GM12874 (cell line): ENCODE results near the gene USP34.

Source experiments
- TF ChIP-seq, protein P1 (sequence below): IDR thresholded peaks from 2 replicates; pipeline ENCODE4 v1.5.1; 2011; ENCODE audit warnings: low read depth, mild to moderate bottlenecking, control low read depth, low read length, moderate library complexity; ENCODE audit not compliant: insufficient read depth

USP34 gene

GRCh38 chr2:61357681-61358080 is 113.2 kb downstream of the USP34 start:
- TF ChIP-seq, protein P1, sequence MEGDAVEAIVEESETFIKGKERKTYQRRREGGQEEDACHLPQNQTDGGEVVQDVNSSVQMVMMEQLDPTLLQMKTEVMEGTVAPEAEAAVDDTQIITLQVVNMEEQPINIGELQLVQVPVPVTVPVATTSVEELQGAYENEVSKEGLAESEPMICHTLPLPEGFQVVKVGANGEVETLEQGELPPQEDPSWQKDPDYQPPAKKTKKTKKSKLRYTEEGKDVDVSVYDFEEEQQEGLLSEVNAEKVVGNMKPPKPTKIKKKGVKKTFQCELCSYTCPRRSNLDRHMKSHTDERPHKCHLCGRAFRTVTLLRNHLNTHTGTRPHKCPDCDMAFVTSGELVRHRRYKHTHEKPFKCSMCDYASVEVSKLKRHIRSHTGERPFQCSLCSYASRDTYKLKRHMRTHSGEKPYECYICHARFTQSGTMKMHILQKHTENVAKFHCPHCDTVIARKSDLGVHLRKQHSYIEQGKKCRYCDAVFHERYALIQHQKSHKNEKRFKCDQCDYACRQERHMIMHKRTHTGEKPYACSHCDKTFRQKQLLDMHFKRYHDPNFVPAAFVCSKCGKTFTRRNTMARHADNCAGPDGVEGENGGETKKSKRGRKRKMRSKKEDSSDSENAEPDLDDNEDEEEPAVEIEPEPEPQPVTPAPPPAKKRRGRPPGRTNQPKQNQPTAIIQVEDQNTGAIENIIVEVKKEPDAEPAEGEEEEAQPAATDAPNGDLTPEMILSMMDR: no peak

- TF ChIP-seq, protein P1: no peak
Observed at GRCh38 chr2:61356958-61357350, 113.9 kb downstream of the USP34 start.

DNA sequence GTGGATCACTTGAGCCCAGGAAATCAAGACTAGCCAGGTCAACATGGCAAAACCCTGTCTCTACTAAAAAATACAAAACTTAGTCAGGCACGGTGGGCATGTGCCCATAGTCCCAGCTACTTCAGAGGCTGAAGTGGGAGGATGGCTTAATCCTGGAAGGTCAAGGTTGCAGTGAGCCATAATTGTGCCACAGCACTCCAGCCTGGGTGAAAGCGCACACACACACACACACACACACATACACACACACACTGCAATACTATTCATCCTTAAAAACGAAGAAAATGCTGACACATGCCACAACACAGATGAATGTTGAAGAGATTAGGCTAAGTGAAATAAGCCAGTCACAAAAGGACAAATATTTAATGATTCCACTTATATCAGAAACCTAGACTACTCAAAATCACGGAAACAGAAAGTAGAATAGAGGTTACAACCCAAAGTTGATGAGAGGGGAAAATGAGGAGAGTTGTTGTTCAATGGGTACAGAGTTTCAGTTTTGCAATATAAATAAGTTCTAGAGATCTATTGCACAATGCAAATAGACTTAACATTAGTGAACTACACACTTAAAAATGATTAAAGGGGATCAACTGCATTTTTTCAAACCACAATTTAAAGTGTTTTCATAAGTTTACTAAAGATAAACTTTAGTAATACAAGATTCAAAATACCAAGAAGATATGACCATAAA is 114.5 kb downstream of the USP34 start:
- TF ChIP-seq, protein P1: no peak

DNA sequence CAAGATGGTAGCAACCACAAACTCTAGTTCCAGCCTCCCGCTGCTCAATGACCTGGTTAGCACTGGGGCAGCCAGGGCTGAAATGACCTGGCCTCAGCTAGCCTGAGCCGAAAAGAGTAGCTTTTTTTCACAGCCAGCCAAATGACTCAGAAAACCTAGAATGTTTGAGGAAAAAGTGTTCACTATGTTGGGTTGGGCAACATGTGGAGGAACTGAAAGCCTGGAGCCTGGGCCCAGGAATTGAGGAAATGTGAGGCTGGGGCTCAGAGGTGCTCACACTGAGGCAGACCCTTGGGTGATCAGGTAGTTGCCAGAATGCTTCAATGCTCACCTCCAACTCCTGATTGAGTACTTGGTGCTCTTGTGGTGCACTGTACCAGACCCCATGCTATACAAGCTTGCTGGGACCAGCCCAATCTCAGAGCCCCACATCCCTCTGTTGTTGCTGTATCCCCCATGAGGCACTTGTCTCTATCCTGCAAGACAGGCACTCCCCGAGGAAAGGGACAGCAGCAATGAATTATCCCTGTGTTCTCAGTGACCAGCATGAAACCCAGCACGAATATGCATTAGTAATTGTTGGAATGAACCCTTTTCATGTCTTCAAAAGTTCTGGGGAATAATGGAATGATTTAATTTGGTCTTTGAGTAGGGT is 116.2 kb downstream of the USP34 start:
- TF ChIP-seq, protein P1: no peak

DNA sequence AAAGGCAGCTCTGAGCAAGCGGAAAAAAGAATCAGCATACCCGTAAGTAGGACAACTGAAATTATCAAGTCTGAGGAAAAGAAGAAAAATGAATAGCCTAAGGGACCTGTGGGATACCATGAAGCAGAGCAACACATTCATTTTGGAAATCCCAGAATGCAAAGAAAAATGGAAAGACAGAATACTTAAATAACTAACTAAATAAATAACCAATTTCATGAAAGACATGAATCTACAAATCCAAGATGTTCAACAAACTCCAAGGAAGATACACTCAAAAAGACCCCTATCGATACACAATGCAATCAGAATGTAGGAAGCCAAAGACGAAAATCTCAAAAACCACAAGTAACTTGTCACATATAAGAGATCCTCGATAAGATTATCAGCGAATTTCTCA is 117.0 kb downstream of the USP34 start:
- TF ChIP-seq, protein P1: no peak

DNA sequence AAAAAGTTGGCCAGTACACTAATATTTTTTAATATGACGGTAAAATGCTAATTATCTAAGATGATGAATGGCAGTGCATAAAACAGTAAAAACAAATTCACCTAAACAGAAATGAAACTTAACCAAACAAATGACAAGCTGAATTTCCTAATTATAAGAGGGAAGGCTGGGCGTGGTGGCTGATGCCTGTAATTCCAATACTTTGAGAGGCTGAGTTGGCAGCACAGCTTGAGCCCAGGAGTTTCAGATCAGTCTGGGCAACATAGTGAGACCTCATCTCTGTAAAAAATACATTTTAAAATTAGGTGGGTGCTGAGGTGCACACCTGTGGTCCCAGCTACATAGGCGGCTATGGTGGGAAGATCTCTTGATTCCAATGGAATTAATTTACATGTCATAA is 120.1 kb downstream of the USP34 start:
- TF ChIP-seq, protein P1: no peak

- TF ChIP-seq, protein P1: no peak
Observed at GRCh38 chr2:61343141-61343540, 127.7 kb downstream of the USP34 start.
